Measurements from ENCODE around the gene NT5DC2. TPM values are rescaled to one million over a fixed set of nuclear protein-coding genes. Genes with fewer than 3 reads are reported as not detected.

Gene NT5DC2
- total RNA-seq, 1 experiment from 2014 or later, result 229 TPM

DNA sequence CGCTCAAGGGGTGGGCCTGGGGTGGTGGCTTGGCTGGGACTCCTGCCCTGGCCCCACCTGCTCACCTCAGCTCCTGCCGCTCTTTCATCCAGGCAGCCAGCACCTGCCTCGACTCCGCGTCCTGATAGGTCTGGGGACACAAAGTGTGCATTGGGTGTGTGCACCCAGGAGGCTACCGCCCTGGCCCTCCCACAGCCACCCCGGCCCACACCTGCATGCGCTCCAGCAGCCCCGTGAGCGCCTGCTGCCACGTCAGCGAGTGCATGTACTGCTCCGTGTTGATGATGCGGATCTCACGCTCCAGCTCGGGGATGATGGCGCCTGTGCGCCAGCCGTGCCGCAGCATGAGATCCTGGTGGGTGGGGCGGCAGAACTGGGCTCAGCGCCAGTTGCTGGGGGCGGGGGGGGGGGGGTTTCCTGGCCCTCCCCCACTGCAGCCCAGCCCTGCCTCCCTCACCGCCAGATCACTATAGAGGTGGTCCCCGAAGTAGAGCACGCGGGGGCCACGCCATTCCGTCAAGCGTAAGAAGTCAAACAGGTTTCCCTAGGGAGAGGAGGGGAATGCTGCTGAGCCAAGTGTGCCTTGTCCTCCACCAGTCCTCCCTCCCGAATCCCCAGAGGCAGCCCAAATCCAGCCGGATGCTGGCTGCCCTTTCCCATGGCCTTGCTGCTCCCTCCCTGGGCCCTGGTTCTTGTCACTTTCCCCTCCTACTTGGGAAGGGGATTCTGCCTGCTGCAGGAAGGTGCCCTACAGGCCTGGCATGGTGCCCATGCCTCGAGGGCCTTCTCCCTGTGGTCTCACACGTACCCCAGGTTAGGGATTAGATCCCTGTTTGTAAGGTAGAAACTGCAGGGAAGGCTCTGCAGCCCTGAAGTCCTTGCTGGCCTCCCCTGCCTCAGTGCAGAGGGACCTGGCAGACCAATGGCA is 8.6 kb downstream of the NT5DC2 start:
- DNase-seq (no peak), ATAC-seq (no peak)
- POLR2A ChIA-PET (ENCODE audit: unreplicated experiment), result no interaction called here
- H4K20me1 ChIP-seq (ENCODE audit: low read length), result no peaks in the 10 kb centered on the region
- no peaks in the 10 kb centered on the region for H3K27me3 ChIP-seq (ENCODE audit: low read length)
- H3K9me3 ChIP-seq (ENCODE audit: low read length), result no peaks in the 10 kb centered on the region
- H3K4me1 ChIP-seq (ENCODE audit: insufficient read depth, low read length), result peaks cover 2% of the 10 kb centered on the region
- H3K79me2 ChIP-seq (ENCODE audit: low read length), result peaks cover 5% of the 10 kb centered on the region
- no peak overlapping the region for H3K4me2 ChIP-seq (ENCODE audit: low read length)
- H3K9me2 ChIP-seq (replicated peaks; ENCODE audit: low read length), result no peaks in the 10 kb centered on the region
- peaks cover 18% of the 10 kb centered on the region for H3K36me3 ChIP-seq (ENCODE audit: low read depth, low read length)
- CTCF ChIA-PET, result no interaction called here
- BruUV-seq (replicated peaks), result no TSS peak
- no peak overlapping the region for H3K9ac ChIP-seq (ENCODE audit: low read length)
- H3K4me3 ChIP-seq (ENCODE audit: low read length), result no peak overlapping the region
- no peak overlapping the region for H2AFZ ChIP-seq (ENCODE audit: low read length)
- intact Hi-C loops (cut with micrococcal nuclease), result no loop called here
- H3F3A ChIP-seq (ENCODE audit: low read length, unreplicated experiment), result no peaks in the 10 kb centered on the region
- no peak overlapping the region for H3K27ac ChIP-seq (ENCODE audit: low read length)
- TF ChIP-seq, protein P1, sequence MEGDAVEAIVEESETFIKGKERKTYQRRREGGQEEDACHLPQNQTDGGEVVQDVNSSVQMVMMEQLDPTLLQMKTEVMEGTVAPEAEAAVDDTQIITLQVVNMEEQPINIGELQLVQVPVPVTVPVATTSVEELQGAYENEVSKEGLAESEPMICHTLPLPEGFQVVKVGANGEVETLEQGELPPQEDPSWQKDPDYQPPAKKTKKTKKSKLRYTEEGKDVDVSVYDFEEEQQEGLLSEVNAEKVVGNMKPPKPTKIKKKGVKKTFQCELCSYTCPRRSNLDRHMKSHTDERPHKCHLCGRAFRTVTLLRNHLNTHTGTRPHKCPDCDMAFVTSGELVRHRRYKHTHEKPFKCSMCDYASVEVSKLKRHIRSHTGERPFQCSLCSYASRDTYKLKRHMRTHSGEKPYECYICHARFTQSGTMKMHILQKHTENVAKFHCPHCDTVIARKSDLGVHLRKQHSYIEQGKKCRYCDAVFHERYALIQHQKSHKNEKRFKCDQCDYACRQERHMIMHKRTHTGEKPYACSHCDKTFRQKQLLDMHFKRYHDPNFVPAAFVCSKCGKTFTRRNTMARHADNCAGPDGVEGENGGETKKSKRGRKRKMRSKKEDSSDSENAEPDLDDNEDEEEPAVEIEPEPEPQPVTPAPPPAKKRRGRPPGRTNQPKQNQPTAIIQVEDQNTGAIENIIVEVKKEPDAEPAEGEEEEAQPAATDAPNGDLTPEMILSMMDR (conservative IDR thresholded peaks at IDR 0.05; ENCODE audit: low read depth, low read length), result no peak
- no peak for TF ChIP-seq EZH2 (IDR thresholded peaks at IDR 0.05; ENCODE audit: low read length, unreplicated experiment)
- TF ChIP-seq EZH2phosphoT487 (IDR thresholded peaks at IDR 0.05; ENCODE audit: borderline replicate concordance, low read length), result no peak

DNA sequence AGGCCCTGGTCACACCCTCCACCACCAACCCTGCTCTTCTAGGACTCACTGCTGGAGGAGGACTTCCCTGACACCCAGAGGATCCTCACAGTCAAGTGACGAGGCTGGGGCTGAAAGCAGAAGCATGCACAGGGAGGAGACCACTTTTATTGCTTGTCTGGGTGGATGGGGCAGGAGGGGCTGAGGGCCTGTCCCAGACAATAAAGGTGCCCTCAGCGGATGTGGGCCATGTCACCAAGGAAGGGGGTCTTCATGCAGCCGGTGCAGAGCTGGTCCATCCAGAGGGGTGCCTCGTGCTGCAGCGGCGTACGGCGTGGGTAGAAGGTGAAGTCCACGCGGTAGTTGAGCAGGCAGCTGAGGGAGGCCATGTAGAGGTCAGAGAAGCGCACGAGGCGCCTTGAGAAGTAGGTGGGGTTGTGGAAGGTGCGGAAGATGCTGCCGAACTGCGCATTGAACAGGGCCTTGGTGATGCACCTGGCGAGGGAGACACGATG is 9.4 kb downstream of the NT5DC2 start:
- Histone ChIP-seq H3K27ac (ENCODE audit: low read length) (no peak overlapping the region), H3K4me2 (ENCODE audit: low read length) (no peak overlapping the region)
- no peak for ATAC-seq

More for the DNA sequence above, 9.4 kb downstream of the NT5DC2 start:
- H3K4me3 ChIP-seq (ENCODE audit: low read length), result no peak overlapping the region
- no peaks in the 10 kb centered on the region for H4K20me1 ChIP-seq (ENCODE audit: low read length)
- DNase-seq, result no peak
- no peaks in the 10 kb centered on the region for H3F3A ChIP-seq (ENCODE audit: low read length, unreplicated experiment)
- TSS peak; percentile 49 for BruUV-seq (replicated peaks)
- H3K9me2 ChIP-seq (replicated peaks; ENCODE audit: low read length), result no peaks in the 10 kb centered on the region
- CTCF ChIA-PET, result no interaction called here
- TF ChIP-seq EZH2 (IDR thresholded peaks at IDR 0.05; ENCODE audit: low read length, unreplicated experiment), result no peak
- TF ChIP-seq, protein P1 (conservative IDR thresholded peaks at IDR 0.05; ENCODE audit: low read depth, low read length), result no peak
- no peak overlapping the region for H3K9ac ChIP-seq (ENCODE audit: low read length)
- H2AFZ ChIP-seq (ENCODE audit: low read length), result no peak overlapping the region
- no peaks in the 10 kb centered on the region for H3K79me2 ChIP-seq (ENCODE audit: low read length)
- POLR2A ChIA-PET (ENCODE audit: unreplicated experiment), result no interaction called here
- no peaks in the 10 kb centered on the region for H3K9me3 ChIP-seq (ENCODE audit: low read length)
- H3K27me3 ChIP-seq (ENCODE audit: low read length), result no peaks in the 10 kb centered on the region
- peaks cover 18% of the 10 kb centered on the region for H3K36me3 ChIP-seq (ENCODE audit: low read depth, low read length)
- no peaks in the 10 kb centered on the region for H3K4me1 ChIP-seq (ENCODE audit: insufficient read depth, low read length)
- intact Hi-C loops (cut with micrococcal nuclease), result no loop called here

All from PC-3 (cell line).